Measurements from ENCODE around the gene ZNF662.

Gene ZNF662

DNA sequence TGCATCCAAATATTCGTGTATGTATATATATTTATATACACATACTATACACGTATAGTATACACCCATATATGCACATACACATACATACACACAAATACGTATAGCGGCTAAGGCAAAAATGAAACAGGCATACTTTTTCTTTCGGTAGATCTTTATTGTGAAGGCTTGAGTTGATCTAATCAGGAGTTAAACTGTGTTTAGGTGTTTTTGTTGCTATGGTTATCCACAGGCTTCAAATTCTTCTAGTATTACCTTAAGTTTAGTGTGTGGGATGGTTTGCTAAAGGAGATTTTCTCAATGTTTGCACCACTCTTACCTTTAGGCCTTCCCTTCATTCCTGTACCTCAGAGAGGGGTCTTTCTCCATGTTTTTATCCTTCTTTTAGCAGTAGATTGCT lies 28.2 kb downstream of the ZNF662 start:
- H3K4me3 Mint-ChIP-seq, result no peak overlapping the region
- no peaks in the 10 kb centered on the region for H3K9me3 Mint-ChIP-seq
- H3K27ac Mint-ChIP-seq, result no peak overlapping the region
- H3K4me1 Mint-ChIP-seq (ENCODE audit: low read depth in 2 of 2), result peaks cover 6 to 7% of the 10 kb centered on the region in 2 donors
- ATAC-seq (replicated peaks) (no peak), DNase-seq (no peak)
- H3K27me3 Mint-ChIP-seq, result peaks cover 1 to 12% of the 10 kb centered on the region in 2 donors
- H3K36me3 Mint-ChIP-seq (ENCODE audit: insufficient read depth), result no peaks in the 10 kb centered on the region

GRCh38 chr3:42934910-42935309 lies 29.0 kb downstream of the ZNF662 start:
- Mint-ChIP-seq H3K27ac (no peak overlapping the region), H3K9me3 (no peaks in the 10 kb centered on the region), H3K36me3 (ENCODE audit: insufficient read depth) (no peaks in the 10 kb centered on the region), H3K4me1 (ENCODE audit: low read depth in 2 of 2) (peaks cover 6 to 7% of the 10 kb centered on the region in 2 donors), H3K27me3 (peaks cover 5 to 17% of the 10 kb centered on the region in 2 donors), H3K4me3 (no peak overlapping the region)
- ATAC-seq (replicated peaks) (no peak), DNase-seq (no peak)

DNA sequence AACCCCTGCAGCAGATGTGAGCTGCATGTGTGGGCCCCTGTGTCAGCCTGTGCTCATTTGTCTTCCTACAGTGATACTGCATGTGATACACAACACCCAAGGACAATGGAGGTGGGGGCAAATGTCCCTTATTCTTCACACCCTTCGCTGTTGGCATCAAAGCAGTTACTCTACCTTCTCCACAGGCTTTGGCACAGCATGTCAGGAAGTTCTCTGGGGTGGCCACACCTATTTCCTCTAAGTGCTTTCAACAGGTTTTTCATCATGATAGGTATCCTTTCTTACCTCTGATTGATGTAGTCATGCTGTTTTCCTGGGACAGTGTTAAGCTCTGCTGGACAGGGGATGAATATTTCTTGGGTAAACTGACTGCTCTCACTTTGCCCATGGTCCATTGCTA lies 29.5 kb downstream of the ZNF662 start:
- ATAC-seq (replicated peaks) (no peak), DNase-seq (no peak)
- Mint-ChIP-seq H3K4me1 (ENCODE audit: low read depth in 2 of 2) (peaks cover 6 to 7% of the 10 kb centered on the region in 2 donors), H3K4me3 (no peak overlapping the region), H3K27ac (no peak overlapping the region), H3K9me3 (no peaks in the 10 kb centered on the region), H3K27me3 (peaks cover 7 to 23% of the 10 kb centered on the region in 2 donors), H3K36me3 (ENCODE audit: insufficient read depth) (no peaks in the 10 kb centered on the region)

GRCh38 chr3:42936157-42936981 lies 30.4 kb downstream of the ZNF662 start:
- Mint-ChIP-seq H3K27me3 (peaks cover 10 to 27% of the 10 kb centered on the region in 2 donors), H3K27ac (no peak overlapping the region), H3K4me3 (no peak overlapping the region), H3K4me1 (ENCODE audit: low read depth in 2 of 2) (peaks cover 6 to 7% of the 10 kb centered on the region in 2 donors), H3K9me3 (no peaks in the 10 kb centered on the region), H3K36me3 (ENCODE audit: insufficient read depth) (no peaks in the 10 kb centered on the region)
- no peak for ATAC-seq (replicated peaks)
- DNase-seq, result no peak

GRCh38 chr3:42937334-42937733 lies 31.4 kb downstream of the ZNF662 start:
- no peak overlapping the region for H3K27ac Mint-ChIP-seq
- no peaks in the 10 kb centered on the region for H3K9me3 Mint-ChIP-seq
- no peak for ATAC-seq (replicated peaks)
- no peak for DNase-seq
- peaks cover 16 to 36% of the 10 kb centered on the region in 2 donors for H3K27me3 Mint-ChIP-seq
- H3K4me3 Mint-ChIP-seq, result no peak overlapping the region
- H3K4me1 Mint-ChIP-seq (ENCODE audit: low read depth in 2 of 2), result peaks cover 6 to 7% of the 10 kb centered on the region in 2 donors
- no peaks in the 10 kb centered on the region for H3K36me3 Mint-ChIP-seq (ENCODE audit: insufficient read depth)

- no peaks in the 10 kb centered on the region for H3K9me3 Mint-ChIP-seq
- ATAC-seq (replicated peaks), result no peak
- H3K27me3 Mint-ChIP-seq, result peaks cover 24 to 39% of the 10 kb centered on the region in 2 donors
- no peaks in the 10 kb centered on the region for H3K36me3 Mint-ChIP-seq (ENCODE audit: insufficient read depth)
- H3K4me3 Mint-ChIP-seq, result no peak overlapping the region
- no peak overlapping the region for H3K27ac Mint-ChIP-seq
- DNase-seq, result no peak
- H3K4me1 Mint-ChIP-seq (ENCODE audit: low read depth in 2 of 2), result no peaks in the 10 kb centered on the region
These were observed 36.8 kb downstream of the ZNF662 start for GRCh38 chr3:42942693-42943092.

DNA sequence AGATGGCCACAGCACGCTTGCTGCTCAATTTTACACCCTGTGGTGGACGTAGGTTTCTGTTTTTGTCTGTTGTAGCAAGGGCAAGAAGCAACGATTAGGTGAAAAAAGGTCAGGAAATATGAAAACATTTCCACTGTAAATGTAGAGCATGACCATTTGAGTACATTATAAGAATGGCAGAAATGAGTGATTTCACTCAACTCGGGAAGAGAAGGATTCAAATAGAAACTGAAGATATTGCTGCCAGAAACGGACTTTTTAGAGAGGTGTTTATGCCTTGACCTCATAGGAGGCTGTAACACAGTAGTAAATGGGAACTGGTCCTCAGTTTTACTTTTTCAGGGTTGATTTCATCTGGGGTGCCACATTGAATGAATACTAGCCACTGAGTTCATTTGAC lies 40.1 kb downstream of the ZNF662 start:
- ATAC-seq (replicated peaks), result no peak
- Mint-ChIP-seq H3K9me3 (no peaks in the 10 kb centered on the region), H3K36me3 (ENCODE audit: insufficient read depth) (no peaks in the 10 kb centered on the region), H3K4me3 (no peak overlapping the region), H3K27me3 (peaks cover 20 to 23% of the 10 kb centered on the region in 2 donors), H3K4me1 (ENCODE audit: low read depth in 2 of 2) (no peaks in the 10 kb centered on the region), H3K27ac (no peak overlapping the region)
- no peak for DNase-seq

GRCh38 chr3:42957573-42957972 lies 51.6 kb downstream of the ZNF662 start:
- ATAC-seq (replicated peaks) (no peak), DNase-seq (no peak)
- H3K27me3 Mint-ChIP-seq, result peaks cover 8 to 11% of the 10 kb centered on the region in 2 donors
- H3K27ac Mint-ChIP-seq, result peak overlapping the region in 1 of 2 donors; percentile 48
- no peaks in the 10 kb centered on the region for H3K36me3 Mint-ChIP-seq (ENCODE audit: insufficient read depth)
- no peaks in the 10 kb centered on the region for H3K9me3 Mint-ChIP-seq
- no peak overlapping the region for H3K4me3 Mint-ChIP-seq
- H3K4me1 Mint-ChIP-seq (ENCODE audit: low read depth in 2 of 2), result peaks cover 0 to 5% of the 10 kb centered on the region in 2 donors

DNA sequence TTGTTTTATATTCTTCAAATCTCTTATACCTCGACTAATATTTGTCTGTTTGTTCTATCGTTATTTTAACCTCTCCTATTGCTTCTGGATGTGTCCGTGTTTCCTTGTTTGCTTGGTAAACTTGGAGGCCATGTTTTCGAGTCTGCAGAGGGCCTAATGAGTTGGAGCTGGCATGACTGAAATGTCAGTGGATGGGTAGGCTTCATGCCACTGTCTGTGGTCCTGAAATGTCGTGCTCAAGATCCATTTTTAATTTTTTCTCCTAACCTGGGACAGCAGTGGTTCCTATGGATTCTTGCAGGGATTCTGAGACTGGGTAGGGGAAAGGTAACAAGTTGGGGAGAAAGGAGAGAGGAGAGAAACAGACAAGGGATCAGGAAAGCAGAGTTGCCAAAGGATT lies 54.3 kb downstream of the ZNF662 start:
- ATAC-seq (replicated peaks) (no peak), DNase-seq (no peak)
- peaks cover 4 to 8% of the 10 kb centered on the region in 2 donors for H3K27me3 Mint-ChIP-seq
- H3K9me3 Mint-ChIP-seq, result no peaks in the 10 kb centered on the region
- H3K4me1 Mint-ChIP-seq (ENCODE audit: low read depth in 2 of 2), result peaks cover 0 to 5% of the 10 kb centered on the region in 2 donors
- no peak overlapping the region for H3K27ac Mint-ChIP-seq
- H3K36me3 Mint-ChIP-seq (ENCODE audit: insufficient read depth), result no peaks in the 10 kb centered on the region
- no peak overlapping the region for H3K4me3 Mint-ChIP-seq

- no peak for ATAC-seq (replicated peaks)
- DNase-seq, result no peak
- Mint-ChIP-seq H3K27me3 (peaks cover 4 to 8% of the 10 kb centered on the region in 2 donors), H3K27ac (no peak overlapping the region), H3K4me1 (ENCODE audit: low read depth in 2 of 2) (peaks cover 0 to 5% of the 10 kb centered on the region in 2 donors), H3K4me3 (no peak overlapping the region), H3K36me3 (ENCODE audit: insufficient read depth) (no peaks in the 10 kb centered on the region), H3K9me3 (no peaks in the 10 kb centered on the region)
These were observed 54.8 kb downstream of the ZNF662 start for GRCh38 chr3:42960786-42961185.

GRCh38 chr3:42961633-42962032 lies 55.7 kb downstream of the ZNF662 start:
- no peak for ATAC-seq (replicated peaks)
- peak in 2 of 3 experiments; percentile 7 to 18 for DNase-seq
- Mint-ChIP-seq H3K4me1 (ENCODE audit: low read depth in 2 of 2) (peaks cover 0 to 5% of the 10 kb centered on the region in 2 donors), H3K9me3 (no peaks in the 10 kb centered on the region), H3K4me3 (no peak overlapping the region), H3K36me3 (ENCODE audit: insufficient read depth) (no peaks in the 10 kb centered on the region), H3K27me3 (peaks cover 4 to 8% of the 10 kb centered on the region in 2 donors), H3K27ac (no peak overlapping the region)

DNA sequence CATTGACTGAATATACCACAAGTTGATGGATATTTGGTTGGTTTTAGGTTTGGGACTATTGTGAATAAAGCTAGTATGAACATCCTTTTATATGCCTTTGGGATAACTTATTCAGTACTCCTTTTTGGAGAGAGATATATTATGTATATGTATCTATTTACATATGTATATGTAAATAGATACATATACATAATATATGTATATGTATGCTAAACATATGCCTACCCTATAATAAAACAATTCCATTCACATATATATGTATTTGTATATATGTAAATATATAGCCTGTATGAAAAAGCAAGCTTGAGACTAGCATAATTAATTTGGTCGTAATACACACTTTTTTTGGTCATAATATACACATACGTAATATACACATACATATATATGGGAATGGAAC lies 57.3 kb downstream of the ZNF662 start:
- Mint-ChIP-seq H3K27me3 (peaks cover 4 to 9% of the 10 kb centered on the region in 2 donors), H3K36me3 (ENCODE audit: insufficient read depth) (no peaks in the 10 kb centered on the region), H3K4me3 (no peak overlapping the region), H3K27ac (no peak overlapping the region), H3K4me1 (ENCODE audit: low read depth in 2 of 2) (peaks cover 0 to 5% of the 10 kb centered on the region in 2 donors), H3K9me3 (no peaks in the 10 kb centered on the region)
- ATAC-seq (replicated peaks), result no peak
- DNase-seq, result no peak

GRCh38 chr3:42964266-42964665 lies 58.3 kb downstream of the ZNF662 start:
- ATAC-seq (replicated peaks) (no peak), DNase-seq (no peak)
- H3K27me3 Mint-ChIP-seq, result peaks cover 4 to 16% of the 10 kb centered on the region in 2 donors
- no peaks in the 10 kb centered on the region for H3K9me3 Mint-ChIP-seq
- peaks cover 0 to 5% of the 10 kb centered on the region in 2 donors for H3K4me1 Mint-ChIP-seq (ENCODE audit: low read depth in 2 of 2)
- H3K4me3 Mint-ChIP-seq, result no peak overlapping the region
- H3K36me3 Mint-ChIP-seq (ENCODE audit: insufficient read depth), result no peaks in the 10 kb centered on the region
- H3K27ac Mint-ChIP-seq, result no peak overlapping the region
